ENCODE data around the gene LDAF1.

- TF ChIP-seq EZH2 (IDR thresholded peaks at IDR 0.05; ENCODE audit: insufficient read depth, poor library complexity, severe bottlenecking) (no peak), EZH2phosphoT487 (IDR thresholded peaks at IDR 0.05; ENCODE audit: insufficient read depth, low read depth) (no peak)
Measured at GRCh38 chr16:21125191-21125590, 33.3 kb upstream of the LDAF1 start.

All from GM23248 (cell line).